GM18511 (cell line): ENCODE measurements around the gene RRM1.
"Not testable (repeated sequence)": the region's sequence is repeated elsewhere in the genome, so short reads cannot be mapped to it uniquely, and the experiment has no call there.

Experiments used
- ATAC-seq: cut with Tn5 transposase; IDR thresholded peaks from one replicate; pipeline ENCODE4 v1.9.1; 2021; ENCODE audit warnings: mild to moderate bottlenecking, moderate library complexity; ENCODE audit not compliant: unreplicated experiment

The RRM1 gene

DNA sequence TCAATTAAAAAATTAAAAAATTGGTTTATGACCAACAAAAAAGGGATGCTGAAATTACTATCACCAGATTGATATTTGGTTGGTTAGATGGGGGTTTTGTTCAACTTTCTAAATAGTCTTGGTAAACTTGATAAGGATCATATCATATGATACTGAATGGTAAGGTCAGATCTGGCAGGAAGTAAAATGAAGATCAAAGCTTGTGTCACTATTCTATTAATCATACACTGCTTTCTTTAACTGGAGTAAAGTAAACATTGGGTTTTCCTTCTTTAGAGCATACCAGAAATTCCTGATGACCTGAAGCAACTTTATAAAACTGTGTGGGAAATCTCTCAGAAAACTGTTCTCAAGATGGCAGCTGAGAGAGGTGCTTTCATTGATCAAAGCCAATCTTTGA lies 40.2 kb downstream of the RRM1 start:
- no peak for ATAC-seq

DNA sequence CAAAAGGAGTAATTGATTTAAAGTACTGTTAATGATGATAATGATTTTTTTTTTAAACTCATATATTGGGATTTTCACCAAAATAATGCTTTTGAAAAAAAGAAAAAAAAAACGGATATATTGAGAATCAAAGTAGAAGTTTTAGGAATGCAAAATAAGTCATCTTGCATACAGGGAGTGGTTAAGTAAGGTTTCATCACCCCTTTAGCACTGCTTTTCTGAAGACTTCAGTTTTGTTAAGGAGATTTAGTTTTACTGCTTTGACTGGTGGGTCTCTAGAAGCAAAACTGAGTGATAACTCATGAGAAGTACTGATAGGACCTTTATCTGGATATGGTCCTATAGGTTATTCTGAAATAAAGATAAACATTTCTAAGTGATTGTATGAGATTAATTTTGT lies 43.9 kb downstream of the RRM1 start:
- no peak for ATAC-seq

DNA sequence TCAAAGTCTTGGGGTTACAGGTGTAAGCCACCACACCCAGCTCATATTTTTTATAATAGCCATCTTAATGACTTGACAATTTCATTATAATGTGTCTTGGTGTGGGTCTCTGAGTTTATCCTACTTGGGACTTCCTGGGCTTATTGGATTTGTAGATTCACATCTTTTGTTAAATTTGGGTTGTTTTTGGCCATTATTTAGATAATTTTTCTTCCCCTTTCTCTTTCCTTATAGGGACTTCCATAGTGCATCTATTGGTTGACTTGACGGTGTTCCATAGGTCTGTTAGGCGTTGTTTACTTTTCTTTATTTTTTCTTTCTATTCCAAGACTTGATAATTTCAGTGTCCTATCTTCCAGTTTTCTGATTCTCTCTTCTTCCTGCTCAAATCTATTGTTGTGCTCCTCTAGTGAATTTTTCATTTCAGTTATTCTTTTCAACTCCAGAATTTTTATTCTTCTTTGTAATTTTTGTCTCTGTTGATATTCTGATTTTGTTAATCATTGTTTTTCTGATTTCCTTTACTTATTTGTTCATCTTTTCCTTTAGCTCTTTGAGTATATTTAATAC lies 45.6 kb downstream of the RRM1 start:
- no peak for ATAC-seq

DNA sequence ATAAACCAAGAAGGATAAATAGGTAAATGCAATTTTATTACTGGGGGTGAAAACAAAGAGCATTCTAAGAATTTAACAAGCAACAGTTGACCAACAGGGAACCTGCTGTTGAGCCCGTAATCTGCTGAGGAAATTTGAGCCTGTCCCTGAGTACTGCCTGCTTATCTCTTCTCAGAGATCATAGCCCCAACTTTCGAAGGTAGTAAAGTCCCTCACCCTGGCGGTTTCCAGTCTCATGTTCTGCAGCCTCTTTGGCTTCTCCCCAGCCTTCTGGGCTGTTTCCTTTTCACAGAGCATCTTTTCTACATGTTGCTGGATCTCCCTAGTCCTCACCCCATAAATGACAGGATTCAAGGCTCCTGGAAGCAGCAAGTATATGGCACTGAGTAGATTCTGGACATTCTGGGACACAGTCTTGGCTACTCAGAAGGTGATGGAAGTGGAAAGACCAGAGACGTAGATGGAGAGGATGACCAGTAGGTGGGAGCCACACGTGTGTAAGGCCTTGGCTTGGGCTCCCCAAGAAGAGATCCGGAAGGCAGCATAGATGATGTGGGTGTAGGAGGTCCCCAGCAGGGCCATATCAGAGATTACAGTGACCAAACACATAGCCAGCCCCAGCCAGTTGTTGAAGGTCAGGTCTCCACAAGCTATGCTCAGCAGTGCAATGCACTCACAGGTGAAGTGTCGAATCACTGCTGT lies 51.6 kb downstream of the RRM1 start:
- no peak for ATAC-seq

DNA sequence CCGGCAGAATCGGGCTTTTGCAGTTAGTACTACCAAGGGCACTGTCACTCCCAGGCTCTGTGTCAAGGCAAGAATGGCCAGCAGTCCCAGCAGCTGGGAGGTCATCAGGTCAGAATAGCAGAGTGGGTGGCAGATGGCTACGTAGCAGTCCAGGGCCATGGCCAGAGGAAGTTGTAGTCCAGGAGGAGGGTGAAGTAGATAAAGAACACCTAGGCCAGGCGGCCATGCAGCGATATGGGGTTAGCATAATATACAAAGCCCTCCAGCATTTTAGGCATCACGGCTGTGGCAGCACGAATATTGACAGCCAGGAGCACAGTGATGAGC lies 52.1 kb downstream of the RRM1 start:
- ATAC-seq = no peak

DNA sequence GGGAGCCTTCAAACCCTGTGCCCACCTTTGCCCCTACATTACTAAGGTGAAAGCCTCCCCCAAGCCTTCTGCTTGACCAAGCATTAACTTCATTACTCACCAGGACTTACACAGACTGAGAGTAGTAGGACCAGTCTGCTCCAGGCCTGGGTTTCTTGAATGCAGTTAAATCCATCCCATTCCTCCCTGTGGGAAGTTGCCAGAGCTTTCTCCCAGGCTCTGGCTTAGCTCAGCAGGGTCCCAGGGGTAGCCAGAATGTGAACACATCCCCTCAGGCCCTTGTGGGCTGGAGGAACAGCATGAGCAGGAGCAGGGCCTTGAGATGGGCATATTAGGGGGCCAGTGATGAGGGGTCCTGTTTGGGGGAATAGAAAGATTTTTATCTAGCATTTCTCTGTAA lies 59.9 kb downstream of the RRM1 start:
- ATAC-seq = no peak

DNA sequence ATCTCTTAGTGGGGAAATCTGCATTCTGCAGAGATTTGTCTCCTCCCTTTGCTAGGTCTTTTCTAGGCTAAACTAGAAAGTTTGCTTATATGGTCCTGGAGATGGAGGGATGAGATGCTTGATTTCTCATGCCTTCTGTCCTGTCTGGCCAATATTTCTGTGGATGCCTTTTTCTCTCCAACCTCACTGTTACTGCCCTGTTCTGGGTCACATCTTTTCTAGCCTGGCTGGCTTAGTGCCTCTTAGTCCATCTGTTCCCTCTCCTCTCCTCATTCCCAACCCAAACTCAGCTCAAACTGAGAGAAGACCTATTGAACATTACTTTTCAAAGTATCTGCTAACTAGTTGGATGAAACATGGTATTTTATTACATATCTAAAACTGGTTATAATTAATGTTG lies 62.0 kb downstream of the RRM1 start:
- no peak for ATAC-seq

DNA sequence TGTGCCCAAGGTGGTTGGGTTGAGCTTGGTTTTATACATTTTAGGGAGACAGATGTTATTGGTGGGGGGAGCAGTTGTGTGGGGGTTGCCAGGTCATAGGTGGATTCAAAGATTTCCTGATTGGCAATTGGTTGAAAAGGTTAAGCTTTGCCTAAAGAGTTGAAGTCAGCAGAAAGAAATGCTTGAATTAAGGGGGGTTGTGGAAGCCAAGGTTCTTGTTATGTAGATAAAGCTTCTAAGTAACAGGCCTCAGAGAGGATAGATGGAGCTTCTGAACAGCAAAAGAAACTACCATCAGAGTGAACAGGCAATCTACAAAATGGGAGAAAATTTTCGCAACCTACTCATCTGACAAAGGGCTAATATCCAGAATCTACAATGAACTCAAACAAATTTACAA lies 64.2 kb downstream of the RRM1 start:
- ATAC-seq = not testable (repeated sequence)

DNA sequence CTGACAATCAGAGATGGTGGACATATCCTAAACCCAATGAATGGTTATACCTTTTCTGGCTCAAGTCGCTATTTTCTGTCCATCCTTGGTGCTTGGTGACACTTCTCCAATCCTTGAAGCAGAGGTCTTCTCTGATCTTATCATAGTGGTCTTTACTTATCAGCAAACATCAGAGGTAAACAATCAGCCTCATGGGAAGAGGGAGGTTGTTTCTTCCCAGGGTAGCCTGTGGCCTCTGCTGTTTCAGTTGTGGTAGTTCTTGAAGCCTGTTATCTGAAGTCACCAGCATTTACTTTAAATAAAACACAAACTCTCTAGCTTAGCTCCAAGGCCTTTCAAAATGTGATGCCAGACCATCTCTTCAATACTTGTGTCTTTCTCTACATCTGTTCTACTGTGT lies 66.7 kb downstream of the RRM1 start:
- no peak for ATAC-seq

DNA sequence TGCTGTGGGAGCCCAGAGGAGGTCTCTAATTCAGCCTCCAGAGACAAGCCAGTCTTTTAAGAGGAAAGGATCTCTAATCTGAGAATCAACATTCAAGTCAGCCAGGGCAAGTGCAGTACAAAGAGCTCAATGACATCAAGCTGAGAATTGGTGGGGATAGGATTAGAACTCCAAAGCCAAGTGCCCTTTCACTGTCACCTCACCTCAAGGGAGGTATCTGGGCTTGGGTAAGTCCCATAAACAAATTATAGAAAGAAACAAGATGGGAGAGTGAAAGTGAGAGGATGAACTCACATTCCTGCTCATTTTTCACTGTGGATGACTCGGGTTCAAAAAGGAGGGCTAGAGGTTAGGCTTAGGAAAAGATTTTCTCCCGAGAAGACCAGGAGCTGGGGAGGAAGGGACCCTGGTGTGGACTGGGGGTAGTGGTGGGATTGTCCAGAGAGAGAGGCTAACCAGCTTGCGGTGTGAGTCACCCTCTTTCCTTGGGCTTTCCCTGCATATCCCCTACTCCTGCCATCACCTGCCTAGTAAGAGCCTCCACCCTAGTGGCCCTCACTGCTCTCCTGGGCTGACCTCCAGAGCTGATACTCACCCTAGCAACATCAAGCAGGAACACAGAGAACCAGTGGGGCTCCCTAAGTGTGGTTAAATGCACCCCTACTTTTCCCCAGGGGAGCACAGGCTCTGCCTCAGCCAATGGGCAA lies 70.4 kb downstream of the RRM1 start:
- no peak for ATAC-seq

DNA sequence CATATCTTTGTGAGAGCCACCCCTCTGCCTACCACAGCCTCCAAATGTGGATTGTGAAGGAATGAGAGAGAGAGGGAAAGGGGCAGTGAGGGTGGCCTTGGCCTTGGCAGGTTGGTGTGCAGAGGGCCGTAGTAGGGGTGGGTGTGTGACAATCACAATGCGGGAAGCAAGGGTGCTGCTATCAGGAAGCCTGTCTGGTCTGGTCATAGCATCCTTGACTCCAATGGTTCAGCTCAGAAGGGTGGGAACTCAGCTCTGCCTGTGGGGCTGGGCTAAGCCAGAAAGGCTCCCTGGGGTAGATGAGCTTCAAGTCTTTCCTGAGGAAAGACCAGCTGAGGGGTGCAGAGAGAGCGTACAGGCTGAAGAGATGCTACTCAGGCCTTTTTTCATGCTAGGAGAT lies 72.7 kb downstream of the RRM1 start:
- ATAC-seq = no peak

DNA sequence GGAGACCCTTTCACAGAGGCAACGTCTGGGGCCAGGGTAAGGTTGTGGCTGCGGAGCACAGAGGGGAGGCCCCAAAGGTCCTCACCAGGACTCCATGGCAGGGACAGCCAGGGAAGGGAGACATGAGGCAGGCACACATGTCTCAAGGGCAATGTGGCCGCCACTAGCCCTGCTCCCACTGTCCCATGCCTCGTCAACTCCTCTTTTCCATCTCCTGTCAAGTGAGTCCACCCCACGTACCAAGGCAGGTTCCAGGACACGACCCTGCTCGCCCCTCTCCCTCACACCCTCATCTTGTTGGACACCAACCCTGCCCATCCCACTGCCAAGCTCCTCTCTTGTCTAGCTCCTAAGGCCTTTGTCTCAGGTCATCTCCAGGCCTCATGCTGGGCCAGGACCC lies 73.2 kb downstream of the RRM1 start:
- ATAC-seq = no peak

DNA sequence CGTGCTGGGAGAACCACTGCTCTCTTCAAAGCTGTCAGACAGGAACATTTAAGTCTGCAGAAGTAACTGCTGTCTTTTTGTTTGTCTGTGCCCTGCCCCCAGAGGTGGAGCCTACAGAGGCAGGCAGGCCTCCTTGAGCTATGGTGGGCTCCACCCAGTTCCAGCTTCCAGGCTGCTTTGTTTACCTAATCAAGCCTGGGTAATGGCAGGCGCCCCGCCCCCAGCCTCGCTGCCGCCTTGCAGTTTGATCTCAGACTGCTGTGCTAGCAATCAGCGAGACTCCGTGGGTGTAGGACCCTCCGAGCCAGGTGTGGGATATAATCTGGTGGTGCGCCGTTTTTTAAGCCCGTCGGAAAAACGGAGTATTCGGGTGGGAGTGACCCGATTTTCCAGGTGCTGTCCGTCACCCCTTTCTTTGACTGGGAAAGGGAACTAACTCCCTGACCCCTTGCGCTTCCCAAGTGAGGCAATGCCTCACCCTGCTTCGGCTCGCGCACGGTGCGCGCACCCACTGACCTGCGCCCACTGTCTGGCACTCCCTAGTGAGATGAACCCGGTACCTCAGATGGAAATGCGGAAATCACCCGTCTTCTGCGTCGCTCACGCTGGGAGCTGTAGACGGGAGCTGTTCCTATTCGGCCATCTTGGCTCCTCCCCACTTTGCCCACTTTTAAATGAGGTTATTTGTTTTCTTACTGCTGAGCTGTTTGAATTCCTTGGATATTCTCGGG lies 81.2 kb downstream of the RRM1 start:
- not testable (repeated sequence) for ATAC-seq

DNA sequence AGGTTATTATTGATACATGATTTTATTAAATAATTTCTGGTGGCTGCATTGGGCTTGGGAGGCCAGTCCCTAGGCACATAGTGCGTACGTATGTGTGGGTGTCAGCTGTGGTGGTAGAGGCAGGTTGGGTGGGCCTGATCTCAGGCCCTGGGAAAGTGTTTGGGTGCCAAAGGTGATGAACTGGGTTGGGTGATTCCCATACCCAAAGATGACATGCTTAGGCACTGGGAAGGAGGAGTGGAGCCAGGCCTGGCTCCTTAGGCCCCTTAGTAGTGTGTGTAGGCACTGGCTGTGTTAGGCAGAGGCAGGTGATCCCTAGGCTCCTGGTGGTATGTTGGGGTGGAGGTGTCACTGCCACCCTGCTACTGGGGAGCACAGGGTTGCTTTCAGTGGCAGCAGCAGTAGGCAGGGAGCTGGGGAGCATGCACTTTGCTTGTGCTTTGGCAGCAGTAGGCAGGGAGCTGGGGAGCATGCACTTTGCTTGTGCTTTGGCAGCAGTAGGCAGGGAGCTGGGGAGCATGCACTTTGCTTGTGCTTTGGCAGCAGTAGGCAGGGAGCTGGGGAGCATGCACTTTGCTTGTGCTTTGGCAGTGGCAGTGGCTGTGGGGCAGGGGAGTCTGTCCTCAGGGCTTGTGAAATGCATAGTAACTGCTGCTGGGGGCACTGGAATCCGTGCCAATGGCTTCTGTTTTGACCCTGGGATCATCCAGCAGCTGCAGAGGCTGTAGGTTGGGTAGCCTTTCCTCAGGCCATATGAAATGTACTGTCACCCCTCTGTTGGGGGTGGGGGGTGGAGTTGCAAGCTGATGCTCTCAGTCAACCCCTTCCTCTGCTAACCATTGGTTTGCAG lies 84.4 kb downstream of the RRM1 start:
- ATAC-seq = no peak

DNA sequence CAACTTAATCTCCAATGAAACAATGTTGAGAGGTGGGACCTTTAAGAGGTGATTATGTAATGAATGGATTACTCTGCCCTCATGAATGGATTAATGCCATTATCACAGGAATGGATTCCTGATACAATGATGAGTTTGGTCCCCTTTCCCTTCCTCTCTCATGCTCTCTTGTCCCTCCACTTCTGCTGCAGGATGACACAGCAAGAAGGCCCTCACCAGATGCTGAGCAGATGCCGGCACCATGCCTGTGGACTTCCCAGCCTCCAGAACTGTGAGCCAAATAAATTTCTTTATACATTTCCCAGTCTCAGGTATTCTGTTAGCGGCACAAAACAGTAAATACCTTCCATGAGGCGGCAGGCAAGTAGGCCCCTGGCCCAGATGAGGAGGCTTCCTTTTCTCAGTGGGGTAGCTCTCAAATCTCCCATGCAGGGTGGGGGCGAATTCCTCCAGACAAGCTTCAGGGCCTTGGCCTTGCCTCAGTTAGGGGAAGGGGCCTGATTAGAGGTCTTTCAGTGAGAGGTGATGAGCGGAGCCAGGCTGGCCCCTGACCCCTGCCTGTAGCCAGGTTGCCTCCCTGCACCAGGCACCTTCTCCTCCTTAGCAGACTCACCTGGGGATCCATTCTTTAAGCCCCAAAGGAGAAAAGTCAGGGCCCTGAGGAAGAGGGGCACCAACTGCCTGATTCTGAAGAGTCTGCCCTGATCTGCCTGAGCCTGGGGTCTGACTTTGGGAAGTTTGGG lies 86.0 kb downstream of the RRM1 start:
- ATAC-seq = no peak

DNA sequence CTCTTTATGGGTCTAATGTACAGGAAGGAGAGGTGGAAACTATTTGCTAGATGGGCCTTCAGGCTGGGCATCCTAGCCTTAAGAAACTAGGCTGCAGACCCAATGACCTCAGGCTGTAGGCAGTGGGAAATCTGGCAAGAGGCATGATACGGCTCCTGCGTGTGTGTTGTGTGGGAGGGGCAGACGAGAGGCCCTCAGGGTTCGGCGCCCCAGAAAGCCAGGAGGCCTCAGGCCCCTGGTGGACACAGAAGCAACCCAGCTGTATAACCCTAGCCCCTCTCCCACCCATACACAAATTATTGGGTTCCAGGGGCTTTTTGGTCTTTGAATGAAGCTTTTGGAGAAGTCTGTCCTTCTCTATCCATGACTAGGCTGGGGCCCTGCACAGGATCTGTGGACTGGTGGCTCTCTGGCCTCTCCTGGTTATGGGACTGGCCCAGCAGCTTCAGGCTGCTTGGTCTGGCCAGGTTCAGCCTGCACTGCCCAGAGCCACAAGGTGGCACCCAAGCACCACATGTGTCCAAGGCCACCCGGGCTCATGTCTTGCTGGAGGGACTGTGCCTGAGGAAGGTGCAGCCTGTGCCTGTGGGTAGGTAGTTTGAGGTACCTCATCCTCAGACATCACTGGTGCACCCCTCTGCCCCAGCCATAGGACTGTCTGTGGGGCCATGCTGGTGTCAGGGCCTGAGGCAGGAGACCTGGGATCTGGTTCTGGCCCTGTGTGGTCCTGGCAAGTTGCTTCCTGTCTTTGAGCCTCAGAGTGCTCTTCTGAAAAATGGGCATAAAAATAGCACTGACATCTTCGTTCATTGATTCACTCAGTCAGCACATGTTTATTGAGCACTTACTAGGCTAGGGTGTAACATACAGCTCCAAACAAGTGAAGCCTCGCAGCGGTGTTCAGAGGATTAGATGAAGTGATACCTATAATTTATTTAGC lies 87.5 kb downstream of the RRM1 start:
- peak; percentile 79 for ATAC-seq

DNA sequence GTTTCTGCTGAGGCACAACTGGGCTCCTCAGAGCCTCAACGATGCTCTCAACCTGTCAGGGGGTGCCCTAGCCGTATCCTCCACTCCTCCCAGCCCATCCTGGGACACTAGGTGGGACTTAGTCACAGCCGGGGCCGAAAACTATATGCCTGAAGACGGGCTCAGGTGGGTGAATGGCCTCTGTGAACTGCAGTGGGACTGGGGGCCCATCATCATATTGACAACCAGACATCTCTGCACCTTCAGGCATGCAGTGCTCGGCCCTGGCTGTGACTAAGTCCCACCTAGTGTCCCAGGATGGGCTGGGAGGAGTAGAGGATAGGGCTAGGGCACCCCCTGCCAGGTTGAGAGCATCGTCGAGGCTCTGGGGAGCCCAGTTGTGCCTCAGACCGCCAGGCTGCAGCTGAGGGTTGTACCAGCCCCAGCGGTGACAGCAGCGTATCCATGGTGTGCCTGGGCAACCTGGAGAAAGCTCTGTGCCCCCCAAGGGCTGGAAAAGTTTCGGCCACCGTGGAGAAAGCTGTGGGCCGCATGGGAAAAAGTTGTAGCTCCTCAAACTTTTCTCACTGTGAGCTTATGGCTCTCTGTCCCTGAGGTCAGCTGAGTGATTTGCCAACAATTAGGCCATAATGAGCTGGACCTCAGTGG lies 88.9 kb downstream of the RRM1 start:
- no peak for ATAC-seq

DNA sequence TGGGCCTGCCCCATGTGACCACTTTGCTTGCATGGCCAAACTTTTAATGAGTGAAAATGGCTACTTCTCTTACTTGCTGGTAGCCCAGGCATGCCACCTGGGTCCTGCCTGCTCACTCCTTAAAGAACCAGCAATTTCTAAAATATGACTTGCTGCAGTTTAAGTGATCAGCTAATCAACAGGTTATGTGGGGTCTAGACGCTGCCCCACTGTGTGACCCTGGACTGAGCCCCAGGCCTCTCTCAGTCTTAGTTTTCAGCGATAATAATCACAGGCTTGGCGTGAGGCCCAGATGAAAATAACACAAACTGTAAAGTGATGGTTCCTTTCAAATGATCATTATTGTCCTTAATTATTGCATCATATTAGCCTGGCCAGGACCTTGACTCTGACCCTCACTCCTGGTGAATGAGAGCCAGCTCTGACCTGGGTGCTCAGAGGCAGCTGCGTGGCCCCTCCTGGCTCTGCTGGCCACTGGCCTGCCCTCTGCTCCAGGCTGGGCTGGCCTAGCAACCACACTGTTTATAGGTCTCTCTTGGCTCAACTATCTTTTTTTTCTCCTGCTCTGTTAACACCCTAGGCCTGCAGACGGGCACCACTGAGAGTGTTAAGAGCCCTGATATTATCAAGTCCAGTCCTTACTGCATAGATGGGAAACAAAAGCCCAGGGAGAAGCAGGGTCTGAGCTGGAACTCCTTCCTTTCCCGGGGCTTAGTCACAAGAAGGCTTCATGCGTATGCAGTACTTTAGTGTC lies 89.7 kb downstream of the RRM1 start:
- ATAC-seq = no peak
